ENCODE data around the gene TNFAIP3. TPM values are rescaled to one million over a fixed set of nuclear protein-coding genes. Genes with fewer than 3 reads are reported as not detected.

Gene TNFAIP3
- total RNA-seq, 1 donor from 2014 or later = 8.8 TPM

GRCh38 chr6:137926207-137926731 is 59.2 kb downstream of the TNFAIP3 start:
- peak; percentile 62 for ATAC-seq

DNA sequence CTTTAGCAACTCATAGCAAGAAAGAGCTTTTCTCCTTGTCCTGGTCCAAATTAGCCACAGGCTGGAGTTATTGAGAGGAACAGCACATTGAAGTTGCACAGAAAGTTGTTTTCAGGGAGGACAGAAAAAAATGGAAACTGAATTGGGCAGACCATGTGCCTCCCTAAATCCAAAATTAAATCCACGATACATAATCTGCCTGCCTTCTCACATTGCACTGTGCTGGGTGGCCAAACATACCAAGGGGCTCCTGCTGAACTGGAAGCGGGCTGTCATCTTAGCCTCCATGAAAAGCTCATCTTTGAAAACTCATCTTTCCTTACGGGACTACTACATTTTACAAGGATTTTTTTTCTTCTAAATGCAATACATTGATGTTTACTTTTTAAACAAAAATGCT is 59.9 kb downstream of the TNFAIP3 start:
- ATAC-seq = no peak

- ATAC-seq = no peak
These were observed 60.7 kb downstream of the TNFAIP3 start for GRCh38 chr6:137927777-137928218.

GRCh38 chr6:137928286-137928685 is 61.2 kb downstream of the TNFAIP3 start:
- ATAC-seq = peak; percentile 35

DNA sequence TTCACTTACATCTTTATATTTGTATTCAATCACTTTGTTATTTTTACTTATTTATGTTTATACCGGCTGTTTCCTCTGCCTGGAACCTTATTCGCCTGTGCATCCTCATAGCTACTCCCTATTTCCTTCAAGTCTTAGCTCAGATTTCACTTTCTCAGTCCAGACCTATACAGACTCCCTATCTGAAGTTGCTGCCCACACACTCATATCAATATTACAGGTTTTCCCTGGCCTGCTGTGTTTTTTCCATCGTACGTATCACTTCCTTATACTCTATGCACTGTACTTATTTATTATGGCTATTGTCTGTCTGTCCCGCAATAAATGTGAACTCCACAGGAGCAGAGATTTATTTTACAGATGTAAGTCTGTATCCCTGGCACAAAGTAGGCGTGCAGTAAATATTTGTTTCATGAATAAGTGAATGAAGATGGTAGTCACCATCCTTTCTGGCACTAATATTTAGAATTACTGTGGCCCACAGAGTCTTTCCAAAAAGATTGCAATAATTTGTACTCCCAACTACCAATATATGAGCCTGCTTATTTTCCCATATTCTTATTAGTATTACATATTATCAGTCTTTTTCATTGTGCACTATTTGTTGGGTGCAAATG is 64.9 kb downstream of the TNFAIP3 start:
- no peak for ATAC-seq

Other genes starting within 250 kb of the TNFAIP3 start
- 675 TPM for gene PERP, start 240.2 kb downstream of the TNFAIP3 start, total RNA-seq